ENCODE results near the gene ZNF524.

Gene ZNF524

GRCh38 chr19:55603115-55603514, 3.0 kb downstream of the ZNF524 start:
- no peak for DNase-seq

- no peak for DNase-seq
These were observed 3.6 kb downstream of the ZNF524 start for GRCh38 chr19:55603581-55604292.

GRCh38 chr19:55605207-55605636, 5.1 kb downstream of the ZNF524 start:
- peak; percentile 97 for DNase-seq

- peak; percentile 67 for DNase-seq
These were observed 5.8 kb downstream of the ZNF524 start, which contains the start of gene ZNF865 for GRCh38 chr19:55605637-55606470. TSS of gene ZNF865 (plus strand) at chr19:55605647. CDS start at chr19:55613619, 7,972 bp downstream.

GRCh38 chr19:55606471-55606787, 6.3 kb downstream of the ZNF524 start:
- DNase-seq = no peak

- DNase-seq = no peak
These were observed 6.7 kb downstream of the ZNF524 start for GRCh38 chr19:55606817-55607216.

GRCh38 chr19:55609326-55609725, 9.2 kb downstream of the ZNF524 start:
- no peak for DNase-seq

- DNase-seq = no peak
These were observed 11.4 kb downstream of the ZNF524 start for GRCh38 chr19:55611300-55611982.

GRCh38 chr19:55611983-55612645, 12.0 kb downstream of the ZNF524 start:
- DNase-seq = no peak

GRCh38 chr19:55613396-55613795, 13.3 kb downstream of the ZNF524 start:
- no peak for DNase-seq

- no peak for DNase-seq
These were observed 14.0 kb downstream of the ZNF524 start for GRCh38 chr19:55613930-55614710.

GRCh38 chr19:55614711-55615542, 14.8 kb downstream of the ZNF524 start:
- no peak for DNase-seq

GRCh38 chr19:55615543-55616394, 15.7 kb downstream of the ZNF524 start:
- DNase-seq = no peak

- no peak for DNase-seq
These were observed 16.3 kb downstream of the ZNF524 start for GRCh38 chr19:55616395-55616875.

- no peak for DNase-seq
These were observed 17.3 kb downstream of the ZNF524 start for GRCh38 chr19:55617426-55617825.

GRCh38 chr19:55618426-55618825, 18.3 kb downstream of the ZNF524 start:
- DNase-seq = no peak

GRCh38 chr19:55619286-55619685, 19.2 kb downstream of the ZNF524 start:
- no peak for DNase-seq

- no peak for DNase-seq
These were observed 20.5 kb downstream of the ZNF524 start for GRCh38 chr19:55620410-55621204.

- no peak for DNase-seq
These were observed 21.2 kb downstream of the ZNF524 start for GRCh38 chr19:55621205-55621672.
